GM12874 (cell line): Measurements from ENCODE around the gene HMGCS1.

Experiments
- TF ChIP-seq, protein P1 (sequence below): IDR thresholded peaks from 2 replicates; pipeline ENCODE4 v1.5.1; 2011; ENCODE audit warnings: low read depth, mild to moderate bottlenecking, control low read depth, low read length, moderate library complexity; ENCODE audit not compliant: insufficient read depth

Gene HMGCS1

DNA sequence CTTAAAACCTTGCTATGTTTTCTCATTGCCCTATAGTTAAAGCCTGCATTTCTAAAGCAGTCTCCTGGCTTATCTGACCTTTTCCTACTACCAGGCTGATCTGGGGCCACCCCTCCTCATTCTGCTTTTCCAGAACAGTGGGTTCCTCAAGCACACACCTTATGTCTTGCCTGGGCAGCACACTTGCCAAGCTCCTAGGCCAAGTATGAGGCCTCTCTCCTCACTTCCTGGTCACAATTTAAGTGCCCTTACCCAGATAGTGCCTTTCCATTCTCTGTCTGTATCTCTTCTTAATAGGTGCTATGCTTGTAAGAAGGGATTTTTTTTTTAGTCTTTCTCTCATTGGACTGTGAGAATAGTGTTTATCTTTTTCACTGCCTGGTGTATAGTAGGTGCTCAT lies 39.7 kb downstream of the HMGCS1 start:
- TF ChIP-seq, protein P1, sequence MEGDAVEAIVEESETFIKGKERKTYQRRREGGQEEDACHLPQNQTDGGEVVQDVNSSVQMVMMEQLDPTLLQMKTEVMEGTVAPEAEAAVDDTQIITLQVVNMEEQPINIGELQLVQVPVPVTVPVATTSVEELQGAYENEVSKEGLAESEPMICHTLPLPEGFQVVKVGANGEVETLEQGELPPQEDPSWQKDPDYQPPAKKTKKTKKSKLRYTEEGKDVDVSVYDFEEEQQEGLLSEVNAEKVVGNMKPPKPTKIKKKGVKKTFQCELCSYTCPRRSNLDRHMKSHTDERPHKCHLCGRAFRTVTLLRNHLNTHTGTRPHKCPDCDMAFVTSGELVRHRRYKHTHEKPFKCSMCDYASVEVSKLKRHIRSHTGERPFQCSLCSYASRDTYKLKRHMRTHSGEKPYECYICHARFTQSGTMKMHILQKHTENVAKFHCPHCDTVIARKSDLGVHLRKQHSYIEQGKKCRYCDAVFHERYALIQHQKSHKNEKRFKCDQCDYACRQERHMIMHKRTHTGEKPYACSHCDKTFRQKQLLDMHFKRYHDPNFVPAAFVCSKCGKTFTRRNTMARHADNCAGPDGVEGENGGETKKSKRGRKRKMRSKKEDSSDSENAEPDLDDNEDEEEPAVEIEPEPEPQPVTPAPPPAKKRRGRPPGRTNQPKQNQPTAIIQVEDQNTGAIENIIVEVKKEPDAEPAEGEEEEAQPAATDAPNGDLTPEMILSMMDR, result no peak

DNA sequence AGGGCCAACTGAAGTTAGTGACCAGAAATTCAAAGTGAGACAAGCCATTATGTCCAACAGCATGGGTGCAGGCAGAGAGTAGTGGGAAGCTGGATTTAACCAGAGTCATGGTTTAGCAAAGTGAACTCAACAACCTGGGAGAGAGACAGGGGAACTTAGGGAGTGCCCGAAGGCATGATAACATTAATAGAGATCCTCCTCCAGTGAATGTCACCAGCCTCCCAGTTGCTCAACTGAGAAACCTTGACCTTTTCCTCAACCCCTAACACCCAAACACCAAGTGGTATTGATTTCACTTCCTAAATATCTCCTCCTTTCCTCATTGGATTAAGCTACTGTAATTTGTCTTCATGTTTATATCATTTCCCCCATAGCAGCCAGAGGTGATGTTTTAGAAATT lies 42.6 kb downstream of the HMGCS1 start:
- TF ChIP-seq, protein P1, result no peak

DNA sequence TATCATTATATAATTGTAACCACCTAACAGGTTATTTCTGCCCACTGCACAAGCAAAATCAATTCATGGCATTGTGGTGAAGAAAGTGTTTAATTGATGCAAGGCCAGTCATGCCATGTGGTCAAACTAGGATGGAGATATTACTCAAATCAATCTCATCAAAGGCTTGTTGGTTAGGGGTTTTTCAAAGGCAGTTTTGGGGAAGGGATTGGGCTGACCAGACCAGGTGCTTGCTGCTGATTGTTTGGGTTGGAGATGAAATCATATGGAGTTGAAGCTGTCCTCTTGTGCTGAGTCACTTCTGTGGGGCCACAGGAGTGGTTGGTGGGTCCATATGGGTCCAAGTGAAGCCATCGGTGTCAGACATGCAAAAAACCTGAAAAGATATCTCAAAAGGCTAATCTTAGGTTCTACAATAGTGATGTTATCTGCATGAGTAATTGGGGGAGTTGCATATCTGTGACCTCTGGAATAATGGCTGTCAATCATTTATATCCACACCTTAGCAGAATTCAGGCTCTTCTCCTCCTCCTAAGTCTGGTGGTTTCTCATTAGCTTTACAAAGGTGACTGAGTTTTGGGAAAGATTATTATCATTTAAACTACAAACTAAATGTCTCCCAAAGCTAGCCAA lies 44.9 kb downstream of the HMGCS1 start:
- TF ChIP-seq, protein P1, result no peak

DNA sequence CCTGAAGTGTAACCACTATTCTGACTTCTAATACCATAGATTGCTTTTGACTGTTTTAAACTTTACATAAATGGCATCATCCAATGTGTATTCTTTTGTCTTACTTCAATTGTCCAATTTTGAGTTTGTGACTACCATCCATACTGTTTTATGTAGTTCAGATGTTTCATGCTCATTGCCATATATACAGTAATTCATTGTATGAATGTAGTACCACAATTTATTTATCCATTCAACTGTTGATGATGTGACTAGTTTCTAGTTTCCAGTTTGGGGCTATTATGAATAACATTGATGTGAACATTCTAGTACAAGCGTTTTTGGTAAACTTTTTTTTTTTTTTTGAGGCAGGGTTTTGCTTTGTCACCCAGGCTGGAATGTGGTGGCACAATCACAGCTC lies 55.1 kb downstream of the HMGCS1 start:
- TF ChIP-seq, protein P1, result no peak

DNA sequence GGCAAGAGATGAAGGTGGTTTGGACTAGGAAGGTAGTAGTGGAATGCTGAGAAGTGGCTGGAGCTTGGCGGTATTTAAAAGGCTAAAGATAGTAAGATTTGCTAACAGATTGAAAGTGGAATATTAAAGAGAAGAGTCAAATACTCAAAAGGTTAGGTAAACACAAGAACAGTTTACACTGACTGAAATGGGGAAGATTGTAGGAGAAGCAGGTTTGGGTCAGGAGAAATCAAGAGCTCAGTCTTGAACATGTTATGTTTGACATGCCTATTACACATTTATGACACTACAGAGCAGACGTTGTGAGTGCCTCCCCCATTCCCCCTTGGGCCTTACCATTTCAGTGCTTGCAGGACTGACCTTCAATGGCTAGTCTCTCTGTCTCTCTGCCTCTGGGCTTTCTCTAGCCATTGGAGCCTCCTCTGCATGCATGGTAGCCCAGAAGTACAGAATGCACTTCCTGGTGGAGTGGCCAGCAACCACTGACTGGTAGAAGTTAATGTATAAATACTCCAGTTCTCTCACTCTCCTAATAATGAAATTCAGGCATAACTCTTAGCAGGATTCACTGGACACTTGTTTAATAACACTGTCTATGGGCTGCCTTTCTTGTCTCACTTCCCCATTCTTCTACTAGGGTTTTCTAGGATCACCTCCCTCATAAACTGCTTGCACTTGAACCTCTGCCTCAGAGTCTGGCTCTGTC lies 56.8 kb downstream of the HMGCS1 start:
- TF ChIP-seq, protein P1, result no peak

DNA sequence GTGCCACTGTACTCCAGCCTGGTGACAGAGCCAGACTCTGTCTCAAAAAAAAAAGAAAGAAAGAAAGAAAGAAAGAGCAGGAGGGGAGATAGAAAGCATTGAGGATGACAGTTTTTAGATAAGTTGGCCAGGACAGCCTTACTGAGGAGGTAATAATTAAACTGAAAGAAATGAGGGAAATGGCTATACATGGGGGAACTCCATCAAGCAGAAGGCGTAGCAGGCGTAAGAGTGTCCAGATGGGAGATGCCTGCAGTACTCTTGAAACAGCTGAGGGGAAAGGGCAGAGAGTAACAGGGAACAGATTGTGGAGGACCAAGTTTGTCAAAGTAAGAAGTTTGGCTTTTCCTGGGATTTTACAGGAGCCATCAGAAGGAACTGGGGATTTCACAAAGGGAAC lies 57.5 kb downstream of the HMGCS1 start:
- TF ChIP-seq, protein P1, result no peak

DNA sequence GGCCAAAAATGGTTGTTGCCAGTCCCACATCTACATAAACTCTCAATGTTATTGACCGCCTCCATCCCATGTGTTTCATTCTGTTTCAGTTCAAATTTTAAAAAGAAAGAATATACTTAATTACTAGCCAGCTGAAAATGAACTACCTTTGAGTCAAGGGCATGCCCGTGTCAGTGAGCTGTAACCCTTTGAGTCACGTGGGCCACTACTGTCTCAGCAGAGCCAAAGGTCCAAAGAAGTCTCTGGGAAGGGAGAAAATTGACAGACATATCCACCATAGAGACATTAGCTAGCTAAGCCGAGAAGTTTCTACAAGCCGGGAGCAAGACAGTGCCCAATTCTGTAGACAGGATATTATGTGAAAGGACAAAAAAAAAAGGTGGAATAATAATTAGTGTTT lies 61.5 kb downstream of the HMGCS1 start:
- TF ChIP-seq, protein P1, result no peak
